H1 (cell line): ENCODE measurements around the gene LRBA.

Experiments used
- E2F6 ChIP-seq: IDR thresholded peaks from 2 replicates; pipeline ENCODE4 v1.6.1; 2012; ENCODE audit warnings: inconsistent platforms
- KDM1A ChIP-seq: fragments of 200-600, 300-600 bp; sonication (generic); IDR thresholded peaks from 2 replicates; pipeline ENCODE4 v1.7.1; 2016; ENCODE audit warnings: mild to moderate bottlenecking, low read length, borderline replicate concordance
- POLR2AphosphoS5 ChIP-seq: IDR thresholded peaks from 2 replicates; pipeline ENCODE4 v1.6.1; 2011; ENCODE audit warnings: low read depth, low read length

GRCh38 chr4:150540959-150541360, 474.1 kb downstream of the LRBA start:
- TF ChIP-seq KDM1A (no peak), POLR2AphosphoS5 (no peak), E2F6 (no peak)
